Measurements from ENCODE around the gene UBE3B. TPM values are rescaled to one million over a fixed set of nuclear protein-coding genes. Genes with fewer than 3 reads are reported as not detected.
"Not testable (repeated sequence)": the region's sequence is repeated elsewhere in the genome, so short reads cannot be mapped to it uniquely, and the experiment has no call there.

The UBE3B gene
- total and polyA plus RNA-seq, 4 donors: 12.9 to 40.2 (median 26.0) TPM

GRCh38 chr12:109464642-109465351 is 12.6 kb upstream of the UBE3B start:
- no peak overlapping the region for H3K4me3 ChIP-seq (ENCODE audit: low read length in 2 of 2)
- H3K9me3 ChIP-seq (ENCODE audit: control insufficient read depth, low read length): no peaks in the 10 kb centered on the region
- peaks cover 6 to 23% of the 10 kb centered on the region in 2 donors for H3K4me1 ChIP-seq (ENCODE audit: control insufficient read depth in 1 of 2, insufficient read depth in 2 of 2, low read length in 2 of 2)
- 83 to 86% methylated on average over 14 of the region's 14 CpGs for WGBS, 2 donors
- no peaks in the 10 kb centered on the region for H3K36me3 ChIP-seq (ENCODE audit: control insufficient read depth in 1 of 2, insufficient read depth in 2 of 2, low read length in 1 of 2)
- ATAC-seq (ENCODE audit: low FRiP score): no peak
- intact Hi-C loops (cut with DNase I): no loop called here
- no peak for DNase-seq
- no peaks in the 10 kb centered on the region for H3K27me3 ChIP-seq (ENCODE audit: control insufficient read depth in 1 of 2, insufficient read depth in 2 of 2, low read length in 1 of 2)
- H3K27ac ChIP-seq (ENCODE audit: low read depth in 1 of 2, low read length in 2 of 2): peak overlapping the region; percentile 49 to 99

DNA sequence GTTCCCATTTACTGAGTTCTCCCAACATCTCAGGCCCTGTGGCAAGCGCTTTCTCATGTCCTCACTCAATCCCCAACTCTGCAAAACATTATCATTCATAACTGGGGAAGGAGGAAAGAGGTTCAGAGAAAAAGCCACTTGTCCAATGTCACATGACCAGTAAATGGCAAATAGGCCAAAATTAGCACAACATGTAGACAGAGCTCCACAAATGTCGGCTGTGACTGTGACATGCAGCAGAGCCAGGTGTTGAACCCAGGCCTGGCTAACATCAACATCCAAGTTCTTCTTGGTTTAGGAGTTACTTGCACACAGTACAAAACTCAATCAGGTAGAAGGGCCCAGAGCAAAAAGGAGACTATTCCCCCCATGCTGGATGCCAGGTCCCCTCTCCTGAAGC is 11.1 kb upstream of the UBE3B start:
- ATAC-seq (ENCODE audit: low FRiP score) (no peak), DNase-seq (no peak)
- Histone ChIP-seq H3K4me3 (ENCODE audit: low read length in 2 of 2) (no peak overlapping the region), H3K9me3 (ENCODE audit: control insufficient read depth, low read length) (no peaks in the 10 kb centered on the region), H3K4me1 (ENCODE audit: control insufficient read depth in 1 of 2, insufficient read depth in 2 of 2, low read length in 2 of 2) (peaks cover 8 to 24% of the 10 kb centered on the region in 2 donors), H3K36me3 (ENCODE audit: control insufficient read depth in 1 of 2, insufficient read depth in 2 of 2, low read length in 1 of 2) (no peaks in the 10 kb centered on the region), H3K27me3 (ENCODE audit: control insufficient read depth in 1 of 2, insufficient read depth in 2 of 2, low read length in 1 of 2) (no peaks in the 10 kb centered on the region), H3K27ac (ENCODE audit: low read depth in 1 of 2, low read length in 2 of 2) (peak overlapping the region; percentile 36 to 90)
- 47 to 53% methylated on average over 2 of the region's 2 CpGs for WGBS, 2 donors
- intact Hi-C loops (cut with DNase I): no loop called here

DNA sequence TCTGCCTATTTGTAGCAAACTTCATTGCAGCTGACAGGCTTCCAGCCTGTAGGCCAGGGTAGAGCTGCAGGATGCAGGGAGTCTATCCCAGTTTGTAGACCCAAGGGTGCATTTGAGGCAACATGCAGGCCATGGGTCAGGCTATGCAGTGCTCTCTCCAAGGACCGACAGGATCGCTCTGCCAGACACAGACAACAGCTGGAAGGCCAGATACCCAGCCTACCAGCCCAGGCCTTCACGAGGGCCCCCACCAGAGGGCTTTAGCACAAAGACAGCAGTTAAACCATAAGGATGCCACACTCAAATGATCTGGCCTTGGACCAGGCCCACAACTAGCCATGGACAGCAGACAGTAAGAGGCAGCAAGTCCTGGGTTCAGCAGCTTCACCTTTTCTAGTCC is 10.6 kb upstream of the UBE3B start:
- peaks cover 8 to 20% of the 10 kb centered on the region in 2 donors for H3K4me1 ChIP-seq (ENCODE audit: control insufficient read depth in 1 of 2, insufficient read depth in 2 of 2, low read length in 2 of 2)
- peak overlapping the region in 1 of 2 donors; percentile 90 for H3K27ac ChIP-seq (ENCODE audit: low read depth in 1 of 2, low read length in 2 of 2)
- intact Hi-C loops (cut with DNase I): no loop called here
- no peaks in the 10 kb centered on the region for H3K36me3 ChIP-seq (ENCODE audit: control insufficient read depth in 1 of 2, insufficient read depth in 2 of 2, low read length in 1 of 2)
- WGBS, 2 donors: 25 to 31% methylated on average over 3 of the region's 3 CpGs
- no peaks in the 10 kb centered on the region for H3K9me3 ChIP-seq (ENCODE audit: control insufficient read depth, low read length)
- H3K4me3 ChIP-seq (ENCODE audit: low read length in 2 of 2): no peak overlapping the region
- DNase-seq (no peak), ATAC-seq (ENCODE audit: low FRiP score) (no peak)
- no peaks in the 10 kb centered on the region for H3K27me3 ChIP-seq (ENCODE audit: control insufficient read depth in 1 of 2, insufficient read depth in 2 of 2, low read length in 1 of 2)

DNA sequence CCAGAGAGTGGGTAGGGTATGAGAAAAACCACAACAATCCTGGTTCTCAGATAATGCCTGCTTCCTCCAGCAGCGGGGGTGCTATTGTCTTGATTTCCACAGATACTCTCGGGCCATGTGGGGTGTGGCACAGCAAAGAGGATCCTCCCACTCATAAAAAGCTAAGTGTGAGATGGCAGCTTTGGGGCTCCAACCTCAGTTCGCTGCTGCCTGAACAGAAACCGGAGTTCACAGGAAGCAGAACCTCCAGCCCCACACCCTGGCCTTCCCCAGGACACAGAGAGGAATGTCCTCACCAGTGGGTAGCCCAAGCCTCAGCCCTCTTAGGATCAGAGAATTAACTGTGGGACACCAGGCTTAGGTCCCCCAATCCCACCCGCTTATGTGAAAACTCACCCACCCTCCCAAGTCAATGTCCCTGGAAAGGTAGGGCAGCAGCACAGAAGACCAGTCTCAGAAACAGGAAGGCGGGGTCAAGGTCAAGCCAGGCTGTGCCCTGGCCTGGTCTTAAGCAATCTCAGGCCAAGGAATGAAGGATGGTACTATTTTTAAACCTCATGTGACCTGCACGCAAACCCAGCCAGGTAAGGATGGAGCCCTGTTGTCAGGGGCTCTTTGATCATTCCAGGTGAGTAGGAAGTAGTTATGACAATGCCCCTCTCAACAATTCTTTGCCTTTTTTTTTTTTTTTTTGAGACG is 9.3 kb upstream of the UBE3B start:
- WGBS, 2 donors: 75 to 76% methylated on average over 7 to 8 of the region's 8 CpGs
- DNase-seq (no peak), ATAC-seq (ENCODE audit: low FRiP score) (no peak)
- Histone ChIP-seq H3K36me3 (ENCODE audit: control insufficient read depth in 1 of 2, insufficient read depth in 2 of 2, low read length in 1 of 2) (no peaks in the 10 kb centered on the region), H3K27ac (ENCODE audit: low read depth in 1 of 2, low read length in 2 of 2) (peak overlapping the region in 1 of 2 donors; percentile 72), H3K4me1 (ENCODE audit: control insufficient read depth in 1 of 2, insufficient read depth in 2 of 2, low read length in 2 of 2) (peaks cover 8 to 15% of the 10 kb centered on the region in 2 donors), H3K27me3 (ENCODE audit: control insufficient read depth in 1 of 2, insufficient read depth in 2 of 2, low read length in 1 of 2) (no peaks in the 10 kb centered on the region), H3K9me3 (ENCODE audit: control insufficient read depth, low read length) (no peaks in the 10 kb centered on the region), H3K4me3 (ENCODE audit: low read length in 2 of 2) (no peak overlapping the region)
- intact Hi-C loops (cut with DNase I): no loop called here

DNA sequence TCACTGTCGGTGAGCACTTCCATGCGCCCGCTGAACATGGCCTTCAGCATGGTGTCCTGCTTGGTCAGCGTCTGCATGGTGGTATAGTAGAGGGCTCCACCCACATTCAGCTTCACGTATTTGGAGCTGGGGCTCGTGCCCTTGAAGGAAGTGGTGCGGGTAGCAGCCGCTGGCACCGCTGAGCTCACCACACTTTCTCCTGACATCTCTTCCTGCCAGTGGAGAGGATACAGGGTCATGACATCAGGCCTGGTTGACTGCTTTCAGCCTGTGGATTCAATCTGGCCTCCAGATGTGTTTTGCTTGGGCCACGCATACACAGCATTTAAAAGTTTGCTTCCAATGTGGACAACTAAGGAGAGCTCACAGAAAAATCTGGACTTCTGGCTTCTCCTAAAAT is 7.9 kb upstream of the UBE3B start:
- intact Hi-C loops (cut with DNase I): no loop called here
- no peaks in the 10 kb centered on the region for H3K27me3 ChIP-seq (ENCODE audit: control insufficient read depth in 1 of 2, insufficient read depth in 2 of 2, low read length in 1 of 2)
- H3K4me3 ChIP-seq (ENCODE audit: low read length in 2 of 2): no peak overlapping the region
- DNase-seq (no peak), ATAC-seq (ENCODE audit: low FRiP score) (no peak)
- 61 to 70% methylated on average over 10 of the region's 10 CpGs for WGBS, 2 donors
- H3K36me3 ChIP-seq (ENCODE audit: control insufficient read depth in 1 of 2, insufficient read depth in 2 of 2, low read length in 1 of 2): no peaks in the 10 kb centered on the region
- no peaks in the 10 kb centered on the region for H3K9me3 ChIP-seq (ENCODE audit: control insufficient read depth, low read length)
- peaks cover 8 to 15% of the 10 kb centered on the region in 2 donors for H3K4me1 ChIP-seq (ENCODE audit: control insufficient read depth in 1 of 2, insufficient read depth in 2 of 2, low read length in 2 of 2)
- H3K27ac ChIP-seq (ENCODE audit: low read depth in 1 of 2, low read length in 2 of 2): peak overlapping the region in 1 of 2 donors; percentile 52

- H3K36me3 ChIP-seq (ENCODE audit: control insufficient read depth in 1 of 2, insufficient read depth in 2 of 2, low read length in 1 of 2): no peaks in the 10 kb centered on the region
- no peaks in the 10 kb centered on the region for H3K9me3 ChIP-seq (ENCODE audit: control insufficient read depth, low read length)
- DNase-seq (no peak), ATAC-seq (ENCODE audit: low FRiP score) (no peak)
- H3K4me1 ChIP-seq (ENCODE audit: control insufficient read depth in 1 of 2, insufficient read depth in 2 of 2, low read length in 2 of 2): peaks cover 5 to 6% of the 10 kb centered on the region in 2 donors
- WGBS, 2 donors: 81 to 84% methylated on average over 3 of the region's 3 CpGs
- H3K4me3 ChIP-seq (ENCODE audit: low read length in 2 of 2): no peak overlapping the region
- intact Hi-C loops (cut with DNase I): no loop called here
- no peaks in the 10 kb centered on the region for H3K27me3 ChIP-seq (ENCODE audit: control insufficient read depth in 1 of 2, insufficient read depth in 2 of 2, low read length in 1 of 2)
- peak overlapping the region in 1 of 2 donors; percentile 48 for H3K27ac ChIP-seq (ENCODE audit: low read depth in 1 of 2, low read length in 2 of 2)
These were observed 4.4 kb upstream of the UBE3B start for GRCh38 chr12:109473006-109473405.

- WGBS, 2 donors: 80 to 85% methylated on average over 16 of the region's 16 CpGs
- H3K4me1 ChIP-seq (ENCODE audit: control insufficient read depth in 1 of 2, insufficient read depth in 2 of 2, low read length in 2 of 2); ATAC-seq (ENCODE audit: low FRiP score); DNase-seq; H3K4me3 ChIP-seq (ENCODE audit: low read length in 2 of 2); H3K27me3 ChIP-seq (ENCODE audit: control insufficient read depth in 1 of 2, insufficient read depth in 2 of 2, low read length in 1 of 2); intact Hi-C loops (cut with DNase I); H3K27ac ChIP-seq (ENCODE audit: low read depth in 1 of 2, low read length in 2 of 2); H3K36me3 ChIP-seq (ENCODE audit: control insufficient read depth in 1 of 2, insufficient read depth in 2 of 2, low read length in 1 of 2); H3K9me3 ChIP-seq (ENCODE audit: control insufficient read depth, low read length): not testable (repeated sequence)
These were observed 3.7 kb upstream of the UBE3B start for GRCh38 chr12:109473526-109474270.

- DNase-seq (no peak), ATAC-seq (ENCODE audit: low FRiP score) (no peak)
- Histone ChIP-seq H3K27ac (ENCODE audit: low read depth in 1 of 2, low read length in 2 of 2) (no peak overlapping the region), H3K4me1 (ENCODE audit: control insufficient read depth in 1 of 2, insufficient read depth in 2 of 2, low read length in 2 of 2) (peaks cover 5 to 10% of the 10 kb centered on the region in 2 donors), H3K9me3 (ENCODE audit: control insufficient read depth, low read length) (no peaks in the 10 kb centered on the region), H3K36me3 (ENCODE audit: control insufficient read depth in 1 of 2, insufficient read depth in 2 of 2, low read length in 1 of 2) (no peaks in the 10 kb centered on the region), H3K4me3 (ENCODE audit: low read length in 2 of 2) (no peak overlapping the region), H3K27me3 (ENCODE audit: control insufficient read depth in 1 of 2, insufficient read depth in 2 of 2, low read length in 1 of 2) (no peaks in the 10 kb centered on the region)
- 76 to 79% methylated on average over 7 of the region's 7 CpGs for WGBS, 2 donors
- intact Hi-C loops (cut with DNase I): loop anchor here in 1 of 2 donors (5.0 kb wide), 1 partner anchor 378 kb away; the partner anchor contains the start of gene UNG
These were observed 2.3 kb upstream of the UBE3B start for GRCh38 chr12:109475121-109475520.

All from aorta (tissue), 5 donors.